GM23338 (cell line): Measurements from ENCODE around the gene CEP78. TPM values are rescaled to one million over a fixed set of nuclear protein-coding genes. Genes with fewer than 3 reads are reported as not detected.
A peak's percentile ranks its signal among the peaks of the same experiment; 100 is the strongest.

Source experiments
- ATAC-seq: fragments of 200-7000 bp; cut with Tn5 transposase; 3 replicates; pipeline ENCODE4 v1.9.1; 2020
- DNase-seq: peaks from one replicate; pipeline ENCODE4 v3.0.0-alpha.2; 2015; ENCODE audit warnings: low spot score
- H2AFZ ChIP-seq: fragments of 200-600 bp; sonication (generic); 2 replicates; pipeline ENCODE4 v1.8.0; 2016; ENCODE audit warnings: antibody characterized with exemption, mild to moderate bottlenecking, moderate library complexity
- H3F3A ChIP-seq: fragments of 200-600 bp; sonication (generic); replicated peaks from 2 replicates; pipeline ENCODE4 v1.8.0; 2017; ENCODE audit warnings: antibody characterized with exemption, mixed run types, low read depth
- H3K27ac ChIP-seq: fragments of 200-600 bp; sonication (generic); 2 replicates; pipeline ENCODE4 v1.6.1; 2016; ENCODE audit warnings: low read depth
- H3K27me3 ChIP-seq: fragments of 200-600 bp; sonication (generic); 2 replicates; pipeline ENCODE4 v1.8.0; 2016; ENCODE audit warnings: mild to moderate bottlenecking, mixed run types, moderate library complexity; ENCODE audit not compliant: insufficient read depth
- H3K36me3 ChIP-seq: fragments of 200-600 bp; sonication (generic); 2 replicates; pipeline ENCODE4 v1.8.0; 2016; ENCODE audit warnings: mild to moderate bottlenecking; ENCODE audit not compliant: insufficient read depth
- H3K4me1 ChIP-seq: fragments of 200-600 bp; sonication (generic); 2 replicates; pipeline ENCODE4 v1.8.0; 2016; ENCODE audit warnings: mild to moderate bottlenecking, moderate library complexity; ENCODE audit not compliant: insufficient read depth
- H3K4me2 ChIP-seq: fragments of 200-600 bp; sonication (generic); 2 replicates; pipeline ENCODE4 v1.7.1; 2017; ENCODE audit warnings: mixed run types
- H3K4me3 ChIP-seq: fragments of 200-600 bp; sonication (generic); 2 replicates; pipeline ENCODE4 v1.6.1; 2016; ENCODE audit warnings: mixed run types
- H3K79me2 ChIP-seq: fragments of 200-600 bp; sonication (generic); replicated peaks from 2 replicates; pipeline ENCODE4 v1.8.0; 2017; ENCODE audit warnings: mild to moderate bottlenecking; ENCODE audit not compliant: insufficient read depth
- H3K9me2 ChIP-seq: fragments of 200-600 bp; sonication (generic); 2 replicates; pipeline ENCODE4 v1.8.0; 2017; ENCODE audit not compliant: insufficient read depth
- H4K20me1 ChIP-seq: fragments of 200-600 bp; sonication (generic); replicated peaks from 2 replicates; pipeline ENCODE4 v1.8.0; 2017; ENCODE audit warnings: mild to moderate bottlenecking; ENCODE audit not compliant: insufficient read depth
- H3K27ac Mint-ChIP-seq: 2 replicates; pipeline ENCODE4 v1.8.0; 2020; ENCODE audit warnings: inconsistent platforms, mild to moderate bottlenecking, moderate library complexity, mixed read lengths
- H3K27me3 Mint-ChIP-seq: 3 replicates; pipeline ENCODE4 v1.8.0; 2022; ENCODE audit warnings: low read depth, mild to moderate bottlenecking, moderate library complexity, mixed read lengths, inconsistent platforms; ENCODE audit not compliant: insufficient read depth, poor library complexity
- H3K36me3 Mint-ChIP-seq: 3 replicates; pipeline ENCODE4 v1.8.0; 2021; ENCODE audit warnings: low read depth, mild to moderate bottlenecking, inconsistent platforms, moderate library complexity, mixed read lengths
- H3K4me1 Mint-ChIP-seq: 3 replicates; pipeline ENCODE4 v1.8.0; 2020; ENCODE audit warnings: mild to moderate bottlenecking, inconsistent platforms, mixed read lengths
- H3K4me3 Mint-ChIP-seq: 3 replicates; pipeline ENCODE4 v1.8.0; 2021; ENCODE audit warnings: moderate library complexity, mild to moderate bottlenecking, inconsistent platforms, mixed read lengths
- H3K9me3 Mint-ChIP-seq: 3 replicates; pipeline ENCODE4 v1.8.0; 2020; ENCODE audit warnings: moderate library complexity, mild to moderate bottlenecking, inconsistent platforms, mixed read lengths
- CREB1 ChIP-seq: fragments of 250-450 bp; sonication (Bioruptor Pico); IDR thresholded peaks from 2 replicates; pipeline ENCODE4 v1.5.0; 2020; ENCODE audit warnings: low read depth, mild to moderate bottlenecking, moderate library complexity
- JUNB ChIP-seq: IDR thresholded peaks from one replicate; pipeline ENCODE4 v1.6.1; 2016; ENCODE audit warnings: antibody characterized with exemption; ENCODE audit not compliant: unreplicated experiment
- REST ChIP-seq: IDR thresholded peaks from one replicate; pipeline ENCODE4 v1.6.1; 2018; ENCODE audit warnings: antibody characterized with exemption; ENCODE audit not compliant: unreplicated experiment
- polyA plus RNA-seq: library from polyadenylated mRNA; unstranded; fragments of >200 nt; fragmentation: Nextera tagmentation; extraction: Ambion mirVana; gene quantifications from 2 replicates; pipeline ENCODE4 v1.2.1, GENCODE V29; 2016
- total RNA-seq: library from RNA; depleted of rRNA; stranded (reverse); fragments of >200 nt; shearing (Covaris generic); gene quantifications from 2 replicates; pipeline ENCODE4 v1.2.3, GENCODE V29; 2014
- TF ChIP-seq, protein P1 (sequence below): fragments of 250-450 bp; sonication (Bioruptor Pico); IDR thresholded peaks from 2 replicates; pipeline ENCODE4 v1.5.0; 2020; ENCODE audit warnings: mild to moderate bottlenecking, moderate library complexity

The CEP78 gene
- total and polyA plus RNA-seq, 2 experiments from 2014 or later: 19.9 to 48.3 TPM

GRCh38 chr9:78307360-78307759, 71.5 kb downstream of the CEP78 start:
- peaks cover 100% of the 10 kb centered on the region for H3K36me3 Mint-ChIP-seq
- DNase-seq (no peak), ATAC-seq (no peak)
- Histone ChIP-seq H3K36me3 (peaks cover 95% of the 10 kb centered on the region), H2AFZ (no peak overlapping the region), H4K20me1 (peaks cover 89% of the 10 kb centered on the region), H3F3A (peaks cover 27% of the 10 kb centered on the region), H3K4me3 (no peak overlapping the region), H3K4me1 (no peaks in the 10 kb centered on the region; the same call in 1 of the 2 replicates), H3K27me3 (no peaks in the 10 kb centered on the region), H3K27ac (peak overlapping the region; percentile 56), H3K79me2 (peaks cover 100% of the 10 kb centered on the region), H3K9me2 (no peaks in the 10 kb centered on the region), H3K4me2 (no peak overlapping the region)
- TF ChIP-seq CREB1 (CRISPR knock-in tag) (no peak), REST (no peak), JUNB (no peak)
- TF ChIP-seq, protein P1, sequence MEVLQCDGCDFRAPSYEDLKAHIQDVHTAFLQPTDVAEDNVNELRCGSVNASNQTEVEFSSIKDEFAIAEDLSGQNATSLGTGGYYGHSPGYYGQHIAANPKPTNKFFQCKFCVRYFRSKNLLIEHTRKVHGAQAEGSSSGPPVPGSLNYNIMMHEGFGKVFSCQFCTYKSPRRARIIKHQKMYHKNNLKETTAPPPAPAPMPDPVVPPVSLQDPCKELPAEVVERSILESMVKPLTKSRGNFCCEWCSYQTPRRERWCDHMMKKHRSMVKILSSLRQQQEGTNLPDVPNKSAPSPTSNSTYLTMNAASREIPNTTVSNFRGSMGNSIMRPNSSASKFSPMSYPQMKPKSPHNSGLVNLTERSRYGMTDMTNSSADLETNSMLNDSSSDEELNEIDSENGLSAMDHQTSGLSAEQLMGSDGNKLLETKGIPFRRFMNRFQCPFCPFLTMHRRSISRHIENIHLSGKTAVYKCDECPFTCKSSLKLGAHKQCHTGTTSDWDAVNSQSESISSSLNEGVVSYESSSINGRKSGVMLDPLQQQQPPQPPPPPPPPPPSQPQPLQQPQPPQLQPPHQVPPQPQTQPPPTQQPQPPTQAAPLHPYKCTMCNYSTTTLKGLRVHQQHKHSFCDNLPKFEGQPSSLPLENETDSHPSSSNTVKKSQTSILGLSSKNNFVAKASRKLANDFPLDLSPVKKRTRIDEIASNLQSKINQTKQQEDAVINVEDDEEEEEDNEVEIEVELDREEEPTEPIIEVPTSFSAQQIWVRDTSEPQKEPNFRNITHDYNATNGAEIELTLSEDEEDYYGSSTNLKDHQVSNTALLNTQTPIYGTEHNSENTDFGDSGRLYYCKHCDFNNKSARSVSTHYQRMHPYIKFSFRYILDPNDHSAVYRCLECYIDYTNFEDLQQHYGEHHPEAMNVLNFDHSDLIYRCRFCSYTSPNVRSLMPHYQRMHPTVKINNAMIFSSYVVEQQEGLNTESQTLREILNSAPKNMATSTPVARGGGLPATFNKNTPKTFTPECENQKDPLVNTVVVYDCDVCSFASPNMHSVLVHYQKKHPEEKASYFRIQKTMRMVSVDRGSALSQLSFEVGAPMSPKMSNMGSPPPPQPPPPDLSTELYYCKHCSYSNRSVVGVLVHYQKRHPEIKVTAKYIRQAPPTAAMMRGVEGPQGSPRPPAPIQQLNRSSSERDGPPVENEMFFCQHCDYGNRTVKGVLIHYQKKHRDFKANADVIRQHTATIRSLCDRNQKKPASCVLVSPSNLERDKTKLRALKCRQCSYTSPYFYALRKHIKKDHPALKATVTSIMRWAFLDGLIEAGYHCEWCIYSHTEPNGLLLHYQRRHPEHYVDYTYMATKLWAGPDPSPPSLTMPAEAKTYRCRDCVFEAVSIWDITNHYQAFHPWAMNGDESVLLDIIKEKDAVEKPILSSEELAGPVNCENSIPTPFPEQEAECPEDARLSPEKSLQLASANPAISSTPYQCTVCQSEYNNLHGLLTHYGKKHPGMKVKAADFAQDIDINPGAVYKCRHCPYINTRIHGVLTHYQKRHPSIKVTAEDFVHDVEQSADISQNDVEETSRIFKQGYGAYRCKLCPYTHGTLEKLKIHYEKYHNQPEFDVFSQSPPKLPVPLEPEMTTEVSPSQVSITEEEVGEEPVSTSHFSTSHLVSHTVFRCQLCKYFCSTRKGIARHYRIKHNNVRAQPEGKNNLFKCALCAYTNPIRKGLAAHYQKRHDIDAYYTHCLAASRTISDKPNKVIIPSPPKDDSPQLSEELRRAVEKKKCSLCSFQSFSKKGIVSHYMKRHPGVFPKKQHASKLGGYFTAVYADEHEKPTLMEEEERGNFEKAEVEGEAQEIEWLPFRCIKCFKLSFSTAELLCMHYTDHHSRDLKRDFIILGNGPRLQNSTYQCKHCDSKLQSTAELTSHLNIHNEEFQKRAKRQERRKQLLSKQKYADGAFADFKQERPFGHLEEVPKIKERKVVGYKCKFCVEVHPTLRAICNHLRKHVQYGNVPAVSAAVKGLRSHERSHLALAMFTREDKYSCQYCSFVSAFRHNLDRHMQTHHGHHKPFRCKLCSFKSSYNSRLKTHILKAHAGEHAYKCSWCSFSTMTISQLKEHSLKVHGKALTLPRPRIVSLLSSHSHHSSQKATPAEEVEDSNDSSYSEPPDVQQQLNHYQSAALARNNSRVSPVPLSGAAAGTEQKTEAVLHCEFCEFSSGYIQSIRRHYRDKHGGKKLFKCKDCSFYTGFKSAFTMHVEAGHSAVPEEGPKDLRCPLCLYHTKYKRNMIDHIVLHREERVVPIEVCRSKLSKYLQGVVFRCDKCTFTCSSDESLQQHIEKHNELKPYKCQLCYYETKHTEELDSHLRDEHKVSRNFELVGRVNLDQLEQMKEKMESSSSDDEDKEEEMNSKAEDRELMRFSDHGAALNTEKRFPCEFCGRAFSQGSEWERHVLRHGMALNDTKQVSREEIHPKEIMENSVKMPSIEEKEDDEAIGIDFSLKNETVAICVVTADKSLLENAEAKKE (CRISPR knock-in tag): no peak
- peaks cover 22% of the 10 kb centered on the region for H3K27me3 Mint-ChIP-seq
- H3K9me3 Mint-ChIP-seq: no peaks in the 10 kb centered on the region
- no peak overlapping the region for H3K27ac Mint-ChIP-seq
- no peak overlapping the region; the same call in 2 of the 3 replicates for H3K4me3 Mint-ChIP-seq
- peaks cover 27% of the 10 kb centered on the region for H3K4me1 Mint-ChIP-seq
